NCI-H2029 (cell line): ENCODE data around the gene MOB3A.
A peak's percentile ranks its signal among the peaks of the same experiment; 100 is the strongest.
"Not testable (repeated sequence)": the region's sequence is repeated elsewhere in the genome, so short reads cannot be mapped to it uniquely, and the experiment has no call there.

Experiments
- DNase-seq: peaks from one replicate; lab custom pipeline; 2025; lab: John Stamatoyannopoulos, UW

Gene MOB3A

GRCh38 chr19:2096034-2096479, at the start of gene MOB3A:
MOB3A (minus strand) TSS chr19:2096326; CDS start chr19:2078560, 17,766 bp downstream.
- peak; percentile 93 for DNase-seq

GRCh38 chr19:2145831-2146241, 49.7 kb upstream of the MOB3A start:
- DNase-seq = no peak

GRCh38 chr19:2144190-2144589, 48.1 kb upstream of the MOB3A start:
- no peak for DNase-seq

GRCh38 chr19:2142173-2142829, 46.2 kb upstream of the MOB3A start:
- no peak for DNase-seq

- no peak for DNase-seq
Measured at GRCh38 chr19:2140138-2140569, 44.0 kb upstream of the MOB3A start.

GRCh38 chr19:2139385-2140137, 43.4 kb upstream of the MOB3A start:
- DNase-seq = no peak

- DNase-seq = no peak
Measured at GRCh38 chr19:2138061-2138728, 42.1 kb upstream of the MOB3A start.

GRCh38 chr19:2136796-2137195, 40.7 kb upstream of the MOB3A start:
- peak; percentile 89 for DNase-seq

- DNase-seq = peak; percentile 92
Measured at GRCh38 chr19:2135474-2136402, 39.6 kb upstream of the MOB3A start.

GRCh38 chr19:2132731-2133490, 36.8 kb upstream of the MOB3A start:
- DNase-seq = no peak

GRCh38 chr19:2132191-2132590, 36.1 kb upstream of the MOB3A start:
- DNase-seq = no peak

- DNase-seq = not testable (repeated sequence)
Measured at GRCh38 chr19:2131012-2131975, 35.2 kb upstream of the MOB3A start.

- DNase-seq = no peak
Measured at GRCh38 chr19:2129892-2130770, 34.0 kb upstream of the MOB3A start.

GRCh38 chr19:2129486-2129885, 33.4 kb upstream of the MOB3A start:
- DNase-seq = no peak

- no peak for DNase-seq
Measured at GRCh38 chr19:2129022-2129421, 32.9 kb upstream of the MOB3A start.

GRCh38 chr19:2128252-2128651, 32.1 kb upstream of the MOB3A start:
- DNase-seq = not testable (repeated sequence)

GRCh38 chr19:2127758-2128157, 31.6 kb upstream of the MOB3A start:
- DNase-seq = no peak

- no peak for DNase-seq
Measured at GRCh38 chr19:2126879-2127518, 30.9 kb upstream of the MOB3A start.
